SK-N-SH (cell line): Measurements from ENCODE around the gene RBL1.

Experiments used
- CTCF ChIP-seq: fragments of 200-600 bp; sonication (generic); IDR thresholded peaks from 2 replicates; pipeline ENCODE4 v1.6.1; 2017; ENCODE audit warnings: antibody characterized with exemption, mild to moderate bottlenecking, moderate library complexity
- MXI1 ChIP-seq: IDR thresholded peaks from 2 replicates; pipeline ENCODE4 v1.6.1; 2012; ENCODE audit warnings: mild to moderate bottlenecking, low read depth, low read length, improper control_type of control experiment
- POLR2AphosphoS5 ChIP-seq: IDR thresholded peaks from 2 replicates; pipeline ENCODE4 v1.6.1; 2012; ENCODE audit warnings: low read depth, low read length

- TF ChIP-seq CTCF = no peak
- no peak for TF ChIP-seq POLR2AphosphoS5
- TF ChIP-seq MXI1 = no peak
Measured at GRCh38 chr20:37102571-37102970, 6.8 kb upstream of the RBL1 start.
